Glutamatergic neuron (in vitro differentiated cells): ENCODE data around the gene SIRT7. TPM values are rescaled to one million over a fixed set of nuclear protein-coding genes. Genes with fewer than 3 reads are reported as not detected.

ENCODE experiments used
- DNase-seq: peaks from one replicate; pipeline ENCODE4 v3.0.0; 2022
- H3K27ac Mint-ChIP-seq: one replicate; pipeline ENCODE4 v1.8.0; 2020; ENCODE audit warnings: mild to moderate bottlenecking, mixed read lengths, inconsistent platforms; ENCODE audit not compliant: unreplicated experiment
- H3K27me3 Mint-ChIP-seq: one replicate; pipeline ENCODE4 v1.8.0; 2020; ENCODE audit warnings: mild to moderate bottlenecking, moderate library complexity, mixed read lengths, inconsistent platforms; ENCODE audit not compliant: unreplicated experiment
- H3K36me3 Mint-ChIP-seq: one replicate; pipeline ENCODE4 v1.8.0; 2020; ENCODE audit warnings: mild to moderate bottlenecking, mixed read lengths, inconsistent platforms; ENCODE audit not compliant: unreplicated experiment
- H3K4me1 Mint-ChIP-seq: one replicate; pipeline ENCODE4 v1.8.0; 2020; ENCODE audit warnings: mild to moderate bottlenecking, low read depth, mixed read lengths, inconsistent platforms; ENCODE audit not compliant: unreplicated experiment
- H3K4me3 Mint-ChIP-seq: one replicate; pipeline ENCODE4 v1.8.0; 2020; ENCODE audit warnings: mild to moderate bottlenecking, mixed read lengths, inconsistent platforms; ENCODE audit not compliant: unreplicated experiment
- H3K9me3 Mint-ChIP-seq: one replicate; pipeline ENCODE4 v1.8.0; 2020; ENCODE audit warnings: mild to moderate bottlenecking, moderate library complexity, mixed read lengths, inconsistent platforms; ENCODE audit not compliant: unreplicated experiment
- CTCF ChIP-seq: fragments of 200-600 bp; sonication (generic); IDR thresholded peaks from one replicate; pipeline ENCODE4 v1.5.0; 2021; ENCODE audit not compliant: partially characterized antibody, unreplicated experiment
- total RNA-seq: library from RNA; stranded (reverse); fragmentation: NEBNext Ultra II Directional; extraction: Animal tissue kit (Norgen Biotek cat#: 25700); gene quantifications from one replicate; pipeline ENCODE4 v1.2.1, GENCODE V29; 2021; ENCODE audit not compliant: unreplicated experiment

SIRT7 gene
- total RNA-seq, 1 donor from 2014 or later: 38.7 TPM

GRCh38 chr17:81912441-81913309, 5.3 kb downstream of the SIRT7 start:
- Mint-ChIP-seq H3K4me1 (peaks cover 8% of the 10 kb centered on the region), H3K27me3 (no peaks in the 10 kb centered on the region), H3K9me3 (peaks cover 5% of the 10 kb centered on the region), H3K4me3 (peak overlapping the region; percentile 78), H3K36me3 (no peaks in the 10 kb centered on the region), H3K27ac (no peak overlapping the region)
- TF ChIP-seq CTCF: no peak
- no peak for DNase-seq

GRCh38 chr17:81911969-81912368, 6.0 kb downstream of the SIRT7 start:
- no peaks in the 10 kb centered on the region for H3K27me3 Mint-ChIP-seq
- H3K4me1 Mint-ChIP-seq: peaks cover 4% of the 10 kb centered on the region
- no peak for TF ChIP-seq CTCF
- no peak overlapping the region for H3K27ac Mint-ChIP-seq
- H3K4me3 Mint-ChIP-seq: peak overlapping the region; percentile 78
- no peaks in the 10 kb centered on the region for H3K36me3 Mint-ChIP-seq
- DNase-seq: no peak
- H3K9me3 Mint-ChIP-seq: peaks cover 5% of the 10 kb centered on the region

- TF ChIP-seq CTCF: no peak
- H3K36me3 Mint-ChIP-seq: no peaks in the 10 kb centered on the region
- H3K27me3 Mint-ChIP-seq: no peaks in the 10 kb centered on the region
- DNase-seq: peak; percentile 91
- H3K4me1 Mint-ChIP-seq: peaks cover 1% of the 10 kb centered on the region
- peak within 1 kb of the TSS; percentile 93 for H3K4me3 Mint-ChIP-seq
- peaks cover 5% of the 10 kb centered on the region for H3K9me3 Mint-ChIP-seq
- no peak within 1 kb of the TSS for H3K27ac Mint-ChIP-seq
These were observed 6.6 kb downstream of the SIRT7 start, which contains the start of gene PCYT2 for GRCh38 chr17:81911277-81911961. PCYT2 (minus strand) TSS chr17:81911399; CDS start chr17:81911355, 44 bp downstream.

GRCh38 chr17:81910840-81911276, 7.1 kb downstream of the SIRT7 start:
- Mint-ChIP-seq H3K36me3 (no peaks in the 10 kb centered on the region), H3K4me3 (peak overlapping the region; percentile 93), H3K27ac (no peak overlapping the region), H3K27me3 (no peaks in the 10 kb centered on the region), H3K4me1 (peaks cover 1% of the 10 kb centered on the region), H3K9me3 (peaks cover 5% of the 10 kb centered on the region)
- TF ChIP-seq CTCF: no peak
- DNase-seq: no peak
